HCT116 (cell line): ENCODE measurements around the gene MAP2K6. TPM values are rescaled to one million over a fixed set of nuclear protein-coding genes. Genes with fewer than 3 reads are reported as not detected.

Experiments used
- ATAC-seq: fragments of 200-7000 bp; cut with Tn5 transposase; 2 replicates; pipeline ENCODE4 v1.9.1; 2020; ENCODE audit warnings: mild to moderate bottlenecking, moderate library complexity
- BruUV-seq: library from RNA; stranded (reverse); fragments of 400-500 nt; replicated peaks from 2 replicates; lab custom pipeline; 2021; lab: Mats Ljungman, UMichigan
- CTCF ChIA-PET: fragments of 300-600 bp; sonication (Branson Sonifier 250); formaldehyde crosslinking; loops from one replicate; lab custom pipeline; 2021; ENCODE audit warnings: antibody characterized with exemption; lab: Charles Lee
- POLR2A ChIA-PET: fragments of 300-600, 350-600 bp; sonication (Branson Sonifier 250); formaldehyde crosslinking; loops from one replicate; lab custom pipeline; 2021; ENCODE audit warnings: antibody characterized with exemption; lab: Charles Lee
- RAD21 ChIA-PET, 2 experiments: fragments of 300-600 bp; sonication (Branson Sonifier 250); formaldehyde crosslinking; loops; one replicate each; lab custom pipeline; 2023; ENCODE audit warnings: low total read pairs in 2 of 2; ENCODE audit not compliant: uncharacterized antibody in 2 of 2, unreplicated experiment in 2 of 2, low non-redundant PET in 1 of 2; lab: Charles Lee
- DNase-seq: peaks from one replicate; pipeline ENCODE4 v3.0.0-alpha.2; 2010; ENCODE audit warnings: low read depth, low spot score
- H2AFZ ChIP-seq: fragments of 200-600 bp; shearing (Covaris generic), sonication (generic); 2 replicates; pipeline ENCODE4 v1.6.1; 2017; ENCODE audit warnings: low read depth, mixed run types, mixed read lengths, antibody characterized with exemption, low read length; ENCODE audit not compliant: poor library complexity, severe bottlenecking
- H3K27ac ChIP-seq: 2 replicates; pipeline ENCODE4 v1.5.1; 2012; ENCODE audit warnings: low read depth, low read length
- H3K27me3 ChIP-seq: fragments of 200-600 bp; sonication (generic); 2 replicates; pipeline ENCODE4 v1.6.1; 2016; ENCODE audit warnings: mixed run types, low read length, mixed read lengths; ENCODE audit not compliant: insufficient read depth
- H3K36me3 ChIP-seq, 2 experiments: fragments of 200-500 bp in 1 of 2; fragments of 200-600 bp in 1 of 2; sonication (Bioruptor generic) in 1 of 2; sonication (generic) in 1 of 2; 2 replicates each; pipeline versions ENCODE4 v1.5.1 to v1.6.1; 2014 to 2016; ENCODE audit warnings: low read length in 2 of 2, inconsistent platforms in 1 of 2, mixed read lengths in 1 of 2, mixed run types in 1 of 2; ENCODE audit not compliant: insufficient read depth in 2 of 2, control insufficient read depth in 1 of 2
- H3K4me1 ChIP-seq, 2 experiments: fragments of 200-600 bp in 1 of 2; sonication (generic) in 1 of 2; 2 replicates each; pipeline versions ENCODE4 v1.5.1 to v1.6.1; 2012 to 2017; ENCODE audit warnings: low read length in 2 of 2, inconsistent platforms in 1 of 2, mild to moderate bottlenecking in 1 of 2, mixed read lengths in 1 of 2, mixed run types in 1 of 2, moderate library complexity in 1 of 2; ENCODE audit not compliant: insufficient read depth in 2 of 2, control insufficient read depth in 1 of 2
- H3K4me2 ChIP-seq: fragments of 200-600 bp; sonication (generic); 2 replicates; pipeline ENCODE4 v1.6.1; 2017; ENCODE audit warnings: mixed run types, low read length, mixed read lengths
- H3K4me3 ChIP-seq, 2 experiments: fragments of 200-600 bp in 1 of 2; sonication (generic) in 1 of 2; replicated peaks in 1 of 2; 2 replicates each; pipeline ENCODE4 v1.5.1; 2011 to 2016; ENCODE audit warnings: low read length in 2 of 2, control low read depth in 1 of 2, low read depth in 1 of 2, mild to moderate bottlenecking in 1 of 2, mixed read lengths in 1 of 2, mixed run types in 1 of 2
- H3K79me2 ChIP-seq: fragments of 200-600 bp; sonication (generic); 2 replicates; pipeline ENCODE4 v1.6.1; 2017; ENCODE audit warnings: mild to moderate bottlenecking, mixed run types, low read length, moderate library complexity, mixed read lengths; ENCODE audit not compliant: insufficient read depth
- H3K9ac ChIP-seq: fragments of 200-600 bp; sonication (generic); 2 replicates; pipeline ENCODE4 v1.6.1; 2016; ENCODE audit warnings: low read length, mixed read lengths
- H3K9me2 ChIP-seq: fragments of 200-600 bp; sonication (generic), shearing (Covaris generic); 2 replicates; pipeline ENCODE4 v1.6.1; 2017; ENCODE audit warnings: mixed run types, mild to moderate bottlenecking, moderate library complexity; ENCODE audit not compliant: insufficient read depth
- H3K9me3 ChIP-seq, 2 experiments: fragments of 200-500 bp in 1 of 2; fragments of 200-600 bp in 1 of 2; sonication (Bioruptor generic) in 1 of 2; sonication (generic) in 1 of 2; 2 replicates each; pipeline ENCODE4 v1.6.1; 2014 to 2017; ENCODE audit warnings: low read length in 2 of 2, mixed read lengths in 2 of 2, inconsistent platforms in 1 of 2, low read depth in 1 of 2, mild to moderate bottlenecking in 1 of 2, mixed run types in 1 of 2, moderate library complexity in 1 of 2; ENCODE audit not compliant: control insufficient read depth in 1 of 2, insufficient read depth in 1 of 2
- H4K20me1 ChIP-seq: fragments of 200-600 bp; sonication (generic), shearing (Covaris generic); 2 replicates; pipeline ENCODE4 v1.6.1; 2017; ENCODE audit warnings: mixed run types, mild to moderate bottlenecking, moderate library complexity; ENCODE audit not compliant: insufficient read depth
- CEBPB ChIP-seq: IDR thresholded peaks from 2 replicates; pipeline ENCODE4 v1.6.1; 2012; ENCODE audit warnings: low read depth
- CTCF ChIP-seq, 3 experiments: fragments of 200-600 bp in 1 of 3; sonication (generic) in 1 of 3; IDR thresholded peaks in 2 of 3; conservative IDR thresholded peaks in 1 of 3; 2 replicates each; pipeline ENCODE4 v1.5.1; 2012 to 2017; ENCODE audit warnings: low read depth in 2 of 3, low read length in 2 of 3, antibody characterized with exemption in 1 of 3, borderline replicate concordance in 1 of 3, control low read depth in 1 of 3, mild to moderate bottlenecking in 1 of 3, mixed read lengths in 1 of 3, mixed run types in 1 of 3, moderate library complexity in 1 of 3; ENCODE audit not compliant: insufficient read depth in 1 of 3
- EGR1 ChIP-seq: IDR thresholded peaks from 2 replicates; pipeline ENCODE4 v1.6.1; 2012; ENCODE audit warnings: low read depth
- MAX ChIP-seq: IDR thresholded peaks from 2 replicates; pipeline ENCODE4 v1.6.1; 2012
- POLR2A ChIP-seq: IDR thresholded peaks from 2 replicates; pipeline ENCODE4 v1.7.0; 2011; ENCODE audit warnings: borderline replicate concordance; ENCODE audit not compliant: insufficient read depth, insufficient read length; ENCODE audit errors: extremely low read depth
- YY1 ChIP-seq: IDR thresholded peaks from 2 replicates; pipeline ENCODE4 v1.6.1; 2011; ENCODE audit warnings: low read length, low read depth, moderate library complexity, mild to moderate bottlenecking; ENCODE audit not compliant: insufficient replicate concordance; ENCODE audit errors: extremely low read depth
- intact Hi-C: fragments of 100-400 bp; cut with micrococcal nuclease; formaldehyde crosslinking; loops from 2 replicates; pipeline ENCODE4 v1.10.0; 2022
- total RNA-seq: library from RNA; stranded (reverse); gene quantifications from one replicate; pipeline ENCODE4 v1.2.1, GENCODE V29; 2021; ENCODE audit not compliant: unreplicated experiment
- TF ChIP-seq, protein P1 (sequence below): IDR thresholded peaks from 2 replicates; pipeline ENCODE4 v1.6.1; 2012; ENCODE audit warnings: low read depth

Gene MAP2K6
- total RNA-seq, 1 experiment from 2014 or later = 0.22 TPM

DNA sequence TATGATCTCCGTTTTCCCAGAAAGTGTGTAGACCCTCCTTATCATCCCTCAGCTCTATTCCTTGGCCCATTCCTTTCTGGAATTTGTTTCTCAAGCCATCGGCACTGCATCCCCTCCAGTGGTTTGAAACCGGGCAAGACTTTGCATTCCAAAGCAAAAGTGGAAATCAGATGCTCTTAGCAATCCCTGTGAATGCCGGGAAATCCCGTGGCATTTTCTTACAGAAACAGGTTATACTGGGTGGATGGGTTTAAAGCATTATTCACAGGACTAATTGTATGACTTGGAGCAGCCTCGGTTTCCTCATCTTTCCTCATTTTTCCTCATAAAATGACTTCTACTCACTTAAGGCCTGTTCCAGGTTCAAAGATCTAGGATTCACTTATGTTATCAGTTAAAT lies 52.0 kb downstream of the MAP2K6 start:
- Histone ChIP-seq H3K9me2 (no peaks in the 10 kb centered on the region), H3K27me3 (no peaks in the 10 kb centered on the region), H4K20me1 (no peaks in the 10 kb centered on the region), H3K36me3 (no peaks in the 10 kb centered on the region), H3K4me3 (no peak overlapping the region), H3K4me1 (peaks cover 0 to 8% of the 10 kb centered on the region in 2 experiments; a peak in 1 of 4 replicates), H3K9ac (no peak overlapping the region), H3K27ac (no peak overlapping the region), H3K4me2 (no peak overlapping the region), H3K9me3 (no peaks in the 10 kb centered on the region), H2AFZ (no peak overlapping the region), H3K79me2 (no peaks in the 10 kb centered on the region)
- ATAC-seq = no peak
- no TSS peak for BruUV-seq
- CTCF ChIA-PET = no interaction called here
- TF ChIP-seq, protein P1, sequence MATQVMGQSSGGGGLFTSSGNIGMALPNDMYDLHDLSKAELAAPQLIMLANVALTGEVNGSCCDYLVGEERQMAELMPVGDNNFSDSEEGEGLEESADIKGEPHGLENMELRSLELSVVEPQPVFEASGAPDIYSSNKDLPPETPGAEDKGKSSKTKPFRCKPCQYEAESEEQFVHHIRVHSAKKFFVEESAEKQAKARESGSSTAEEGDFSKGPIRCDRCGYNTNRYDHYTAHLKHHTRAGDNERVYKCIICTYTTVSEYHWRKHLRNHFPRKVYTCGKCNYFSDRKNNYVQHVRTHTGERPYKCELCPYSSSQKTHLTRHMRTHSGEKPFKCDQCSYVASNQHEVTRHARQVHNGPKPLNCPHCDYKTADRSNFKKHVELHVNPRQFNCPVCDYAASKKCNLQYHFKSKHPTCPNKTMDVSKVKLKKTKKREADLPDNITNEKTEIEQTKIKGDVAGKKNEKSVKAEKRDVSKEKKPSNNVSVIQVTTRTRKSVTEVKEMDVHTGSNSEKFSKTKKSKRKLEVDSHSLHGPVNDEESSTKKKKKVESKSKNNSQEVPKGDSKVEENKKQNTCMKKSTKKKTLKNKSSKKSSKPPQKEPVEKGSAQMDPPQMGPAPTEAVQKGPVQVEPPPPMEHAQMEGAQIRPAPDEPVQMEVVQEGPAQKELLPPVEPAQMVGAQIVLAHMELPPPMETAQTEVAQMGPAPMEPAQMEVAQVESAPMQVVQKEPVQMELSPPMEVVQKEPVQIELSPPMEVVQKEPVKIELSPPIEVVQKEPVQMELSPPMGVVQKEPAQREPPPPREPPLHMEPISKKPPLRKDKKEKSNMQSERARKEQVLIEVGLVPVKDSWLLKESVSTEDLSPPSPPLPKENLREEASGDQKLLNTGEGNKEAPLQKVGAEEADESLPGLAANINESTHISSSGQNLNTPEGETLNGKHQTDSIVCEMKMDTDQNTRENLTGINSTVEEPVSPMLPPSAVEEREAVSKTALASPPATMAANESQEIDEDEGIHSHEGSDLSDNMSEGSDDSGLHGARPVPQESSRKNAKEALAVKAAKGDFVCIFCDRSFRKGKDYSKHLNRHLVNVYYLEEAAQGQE = no peak
- TF ChIP-seq CEBPB (no peak), YY1 (no peak), CTCF (IDR thresholded peaks at IDR 0.05 in 2 of 3, conservative IDR thresholded peaks at IDR 0.05 in 1 of 3; ENCODE audit: borderline replicate concordance in 1 of 3, insufficient read depth in 1 of 3, low read depth in 2 of 3, low read length in 2 of 3) (no peak), EGR1 (no peak), MAX (no peak), POLR2A (no peak)
- intact Hi-C loops = no loop called here
- DNase-seq = no peak
- RAD21 ChIA-PET = no interaction called here
- POLR2A ChIA-PET = no interaction called here
